GM21576 (cell line): ENCODE data around the gene MTA2.

Experiments
- ATAC-seq: cut with Tn5 transposase; IDR thresholded peaks from one replicate; pipeline ENCODE4 v1.9.1; 2021; ENCODE audit warnings: mild to moderate bottlenecking, moderate library complexity; ENCODE audit not compliant: unreplicated experiment

The MTA2 gene

DNA sequence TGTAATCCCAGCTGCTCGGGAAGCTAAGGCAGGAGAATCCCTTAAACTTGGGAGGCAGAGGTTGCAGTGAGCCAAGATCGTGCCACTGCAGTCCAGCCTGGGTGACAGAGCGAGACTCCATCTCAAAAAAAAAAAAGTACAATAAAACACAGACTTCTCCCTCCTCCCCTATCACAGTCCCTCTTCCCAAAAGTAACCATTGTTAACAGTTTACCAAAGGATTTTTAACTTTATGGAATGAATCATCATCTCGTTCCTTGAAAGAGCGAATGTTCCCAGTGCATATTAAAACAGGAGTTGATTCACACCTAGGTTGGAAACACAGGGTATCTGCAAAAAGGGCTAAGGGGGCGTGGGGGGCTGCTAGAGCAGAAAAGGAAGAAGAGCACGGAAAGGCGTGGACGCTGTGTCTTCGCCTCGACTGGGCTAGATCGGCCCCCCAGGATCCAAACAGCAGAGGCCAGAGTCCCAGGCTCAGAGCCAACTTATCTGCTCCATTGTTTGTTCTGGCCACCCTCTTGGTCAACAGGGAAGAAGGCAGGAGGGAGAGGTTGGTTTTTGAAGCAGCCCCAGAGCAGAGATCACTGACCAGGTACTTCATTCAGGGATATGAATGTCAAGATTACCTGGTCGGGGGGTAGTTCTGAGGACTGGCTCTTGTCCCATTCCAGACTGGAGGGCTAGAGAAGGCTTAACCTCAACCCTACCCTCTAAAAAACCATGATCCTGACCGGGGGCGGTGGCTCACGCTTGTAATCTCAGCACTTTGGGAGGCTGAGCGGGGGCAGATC lies 52.9 kb downstream of the MTA2 start:
- no peak for ATAC-seq

DNA sequence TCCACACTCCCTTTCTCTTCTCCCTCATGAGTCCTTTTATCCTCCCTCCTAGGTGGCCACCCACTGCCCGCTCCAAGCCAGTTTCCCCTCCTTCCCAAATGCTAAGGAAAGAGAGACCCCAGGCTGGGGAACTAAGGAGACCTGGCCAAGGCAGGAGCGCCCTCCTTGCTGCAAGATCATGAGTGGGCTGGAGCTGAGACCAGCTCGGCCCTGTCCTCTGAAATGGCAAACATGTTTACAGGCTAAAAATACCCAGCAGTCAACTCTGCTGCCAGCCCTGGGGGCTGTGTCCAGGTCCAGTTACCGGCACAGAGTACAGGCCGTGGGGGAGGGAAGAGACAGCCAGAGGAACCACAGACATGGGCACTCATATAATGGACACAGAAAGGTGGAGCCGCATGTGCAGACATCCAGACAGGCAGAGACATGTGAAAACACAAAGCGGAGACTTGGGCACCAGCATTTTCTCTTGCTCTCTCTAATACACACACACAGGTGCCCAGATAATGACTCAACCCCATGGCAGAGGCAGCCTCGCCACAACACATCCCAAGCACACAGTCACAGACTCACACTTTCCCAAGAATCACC lies 53.9 kb downstream of the MTA2 start:
- ATAC-seq: no peak

DNA sequence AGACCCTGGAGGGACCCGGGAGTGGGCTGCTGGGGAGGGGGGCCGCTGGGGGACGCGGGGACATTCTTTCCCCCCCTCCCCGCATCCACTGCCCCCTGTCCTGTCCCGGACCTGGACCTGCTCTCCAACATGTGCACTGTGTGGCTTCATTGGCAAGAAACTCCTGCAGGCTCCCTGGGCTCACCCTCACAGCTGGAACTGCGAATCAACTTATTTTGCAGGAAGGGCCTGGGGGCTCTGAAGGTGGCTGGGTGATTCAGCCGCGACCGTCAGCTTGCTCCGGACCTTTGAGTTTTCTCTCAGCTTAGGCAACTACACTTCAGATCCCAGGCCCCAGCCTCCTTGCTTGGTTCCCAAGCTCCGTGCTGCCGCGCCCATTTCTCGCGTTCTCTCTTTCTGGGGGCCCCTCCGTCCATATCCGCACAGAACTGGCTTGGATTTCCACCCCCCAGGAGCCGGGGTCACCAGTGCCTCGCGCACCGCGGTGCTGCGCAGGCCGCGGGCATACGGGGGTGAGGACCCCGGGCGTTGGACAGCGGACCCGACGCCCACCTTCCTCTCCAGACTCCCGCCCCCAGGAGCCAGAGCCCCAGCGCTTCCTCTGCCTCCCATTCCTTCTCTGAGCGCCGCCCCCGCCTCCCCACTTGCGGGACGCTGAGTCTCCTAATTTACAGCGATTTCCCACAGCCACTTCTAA lies 54.6 kb downstream of the MTA2 start:
- ATAC-seq: no peak

DNA sequence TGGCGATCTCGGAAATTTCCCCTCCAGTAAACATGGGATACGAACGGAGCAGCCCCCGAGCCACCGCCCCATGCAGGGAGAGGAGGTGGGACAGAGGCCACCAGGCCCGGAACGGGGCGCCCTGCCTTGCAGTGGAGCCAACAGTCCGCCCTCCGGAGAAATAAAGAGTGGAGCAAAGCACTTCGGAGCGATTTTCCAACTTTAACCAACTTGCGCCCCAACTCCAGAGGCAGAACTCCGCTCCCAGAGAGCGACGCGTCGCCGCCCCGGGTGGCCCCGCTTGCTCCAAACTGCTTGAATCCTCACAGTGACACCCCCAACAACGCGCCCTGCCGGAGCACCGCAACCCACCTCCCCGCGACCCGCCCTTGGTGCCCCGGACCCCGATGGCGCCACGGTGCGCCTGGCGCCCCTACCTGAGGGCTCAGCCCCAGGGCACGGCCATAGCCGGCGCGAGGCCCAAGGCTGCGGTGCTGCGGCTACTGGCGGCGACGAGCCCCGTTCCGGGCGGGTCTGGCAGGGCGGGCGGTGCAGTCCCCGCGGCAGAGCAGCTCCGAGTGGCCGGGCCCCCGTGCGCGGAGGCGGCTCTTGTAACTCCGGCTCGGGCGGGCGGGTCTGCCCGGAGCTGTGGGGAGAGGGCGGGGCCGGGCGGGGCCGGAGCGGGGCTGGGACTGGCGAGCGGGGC lies 55.3 kb downstream of the MTA2 start, which contains the start of gene AHNAK:
Gene AHNAK, minus strand, starts transcription at position 563 of the 685 bp plus-strand sequence. CDS start 10,708 bp downstream, outside the sequence.
- ATAC-seq: no peak

DNA sequence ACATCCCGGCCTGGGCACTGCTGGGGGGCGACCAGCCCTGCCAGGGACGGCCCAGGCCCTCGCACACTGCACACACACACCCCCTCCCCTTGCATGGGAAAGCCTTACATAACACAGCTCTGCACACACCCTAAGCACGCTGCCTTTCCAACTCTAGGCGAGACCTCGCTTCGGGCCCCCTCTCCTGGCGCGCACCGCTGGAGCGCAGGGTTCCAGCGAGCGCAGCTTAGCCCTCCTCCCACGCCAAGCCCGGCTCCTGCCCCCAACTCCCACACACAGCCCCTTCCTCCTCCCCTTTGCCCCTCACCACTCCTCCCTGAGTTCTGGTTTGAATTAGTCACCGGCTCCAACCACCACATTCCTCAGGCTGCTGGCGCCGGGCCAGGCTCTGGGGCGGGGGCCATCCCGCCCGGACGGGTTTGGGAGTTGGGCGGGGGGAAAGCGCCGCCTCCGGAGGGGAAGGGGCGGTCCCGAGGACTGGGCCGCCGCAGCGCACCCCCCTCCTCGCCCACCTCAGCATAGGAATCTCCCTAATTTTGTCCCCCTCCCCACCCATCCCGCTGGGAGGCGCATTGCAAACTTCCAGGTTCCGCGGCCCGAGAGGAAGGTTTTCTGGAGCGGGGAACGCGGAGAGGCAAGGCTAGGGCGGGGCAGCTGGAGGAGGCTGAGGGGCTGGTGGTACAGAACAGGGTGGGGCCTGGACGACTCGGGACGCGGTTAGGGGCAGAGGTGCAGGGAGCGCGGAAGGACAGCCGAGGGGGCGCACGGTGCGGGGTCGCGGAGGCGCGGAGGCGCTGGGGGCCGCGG lies 56.0 kb downstream of the MTA2 start:
- ATAC-seq: no peak

DNA sequence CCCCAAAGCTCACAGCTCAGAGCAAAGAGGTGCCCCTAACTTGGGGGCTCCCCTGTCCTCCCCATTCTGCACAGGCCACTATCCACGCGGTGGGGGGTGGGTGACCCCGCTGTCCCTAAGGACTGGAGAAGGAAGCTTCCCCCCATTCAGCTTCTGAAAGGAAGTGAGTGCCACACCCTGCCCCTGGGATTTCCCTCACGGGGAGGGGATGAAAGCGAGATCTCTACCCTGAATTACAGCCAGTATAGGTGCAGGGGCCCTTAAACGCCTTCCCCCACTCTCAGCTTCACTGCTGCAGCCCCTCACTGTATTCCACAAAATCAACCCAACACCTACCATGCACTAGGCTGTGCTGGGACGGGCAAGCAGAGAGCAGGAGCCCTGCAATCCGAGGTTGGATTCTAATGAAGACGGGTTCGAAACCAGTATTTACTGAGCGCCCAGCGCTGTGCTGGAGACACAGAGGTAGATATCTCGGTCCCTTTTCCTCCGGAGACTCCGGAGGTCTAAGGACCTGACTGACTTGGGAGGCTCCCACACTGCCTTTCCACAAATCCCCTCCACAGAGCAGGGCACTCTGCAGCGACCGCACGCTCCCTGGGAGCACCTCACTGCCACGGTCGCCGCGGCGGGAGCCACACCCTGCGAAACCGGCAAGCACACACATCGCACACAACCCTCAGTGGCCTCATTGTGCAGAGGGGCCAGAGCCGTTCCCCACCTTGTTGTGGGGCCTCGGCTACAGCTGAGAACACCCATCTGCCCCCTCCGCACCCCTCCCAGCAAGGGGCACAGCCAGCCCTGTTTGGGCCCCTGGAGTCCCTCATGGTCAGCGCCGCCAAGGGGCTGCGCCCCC lies 56.9 kb downstream of the MTA2 start:
- ATAC-seq: no peak

DNA sequence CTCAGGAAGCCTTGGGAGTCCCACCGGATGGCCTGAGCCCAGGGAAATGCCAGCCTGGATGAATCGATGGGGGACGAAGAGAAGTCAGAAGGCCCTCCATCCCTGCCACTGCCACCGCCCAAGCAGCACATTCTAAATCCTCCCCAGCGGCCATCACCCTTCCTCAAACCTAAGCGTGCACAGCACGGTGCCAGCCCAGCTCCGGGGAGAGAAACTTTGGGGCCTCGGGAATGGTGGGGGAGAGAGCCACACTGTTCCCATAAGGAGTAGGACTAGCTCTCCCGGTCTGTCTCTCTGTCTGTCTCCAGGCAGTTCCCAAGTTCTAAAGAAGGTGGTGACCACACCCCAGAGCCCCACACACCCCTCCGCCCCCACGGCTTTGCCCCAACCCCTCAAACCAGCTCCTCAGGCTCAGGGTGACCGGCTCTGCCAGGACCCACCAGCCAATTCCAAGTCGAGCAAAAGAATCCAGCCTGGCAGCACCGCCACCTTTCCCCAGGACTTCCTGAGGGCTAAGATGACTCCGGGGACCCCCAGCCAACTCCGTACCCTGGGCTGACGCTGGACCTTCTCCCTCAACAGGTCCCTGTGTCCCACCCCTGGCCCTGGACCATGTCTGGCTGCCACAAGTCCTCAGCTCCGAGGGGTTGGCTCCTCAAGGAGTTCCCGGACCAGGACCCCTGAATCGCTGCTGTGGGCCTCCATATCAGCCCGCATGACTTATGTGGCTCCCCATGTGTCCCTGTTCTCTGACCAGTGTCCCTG lies 57.8 kb downstream of the MTA2 start:
- ATAC-seq: no peak
